SK-N-MC (cell line): ENCODE data around the gene DICER1.

Source experiments
- EZH2 ChIP-seq: fragments of 200-600 bp; sonication (generic); IDR thresholded peaks from one replicate; pipeline ENCODE4 v1.6.1; 2017; ENCODE audit warnings: antibody characterized with exemption
- POLR2AphosphoS5 ChIP-seq: IDR thresholded peaks from 2 replicates; pipeline ENCODE4 v1.6.1; 2012; ENCODE audit warnings: mild to moderate bottlenecking, low read depth, low read length, borderline replicate concordance

GRCh38 chr14:95092723-95093122 is 64.6 kb downstream of the DICER1 start:
- TF ChIP-seq POLR2AphosphoS5 (no peak), EZH2 (no peak)
